HG03469 (cell line): Measurements from ENCODE around the gene LRPAP1.
"Not testable (repeated sequence)": the region's sequence is repeated elsewhere in the genome, so short reads cannot be mapped to it uniquely, and the experiment has no call there.

Source experiments
- ATAC-seq: cut with Tn5 transposase; IDR thresholded peaks from one replicate; pipeline ENCODE4 v1.9.1; 2021; ENCODE audit warnings: mild to moderate bottlenecking, moderate library complexity, moderate number of reproducible peaks; ENCODE audit not compliant: unreplicated experiment

Gene LRPAP1

GRCh38 chr4:3520276-3520675 is 11.9 kb downstream of the LRPAP1 start:
- ATAC-seq: no peak

- no peak for ATAC-seq
Observed at GRCh38 chr4:3519468-3520264, 12.6 kb downstream of the LRPAP1 start.

GRCh38 chr4:3518941-3519340 is 13.3 kb downstream of the LRPAP1 start:
- no peak for ATAC-seq

GRCh38 chr4:3518511-3518880 is 13.7 kb downstream of the LRPAP1 start:
- no peak for ATAC-seq

GRCh38 chr4:3517731-3518510 is 14.3 kb downstream of the LRPAP1 start:
- no peak for ATAC-seq

- ATAC-seq: no peak
Observed at GRCh38 chr4:3516836-3517730, 15.1 kb downstream of the LRPAP1 start.

- ATAC-seq: no peak
Observed at GRCh38 chr4:3516061-3516835, 16.0 kb downstream of the LRPAP1 start.

GRCh38 chr4:3515646-3516045 is 16.6 kb downstream of the LRPAP1 start:
- no peak for ATAC-seq

- ATAC-seq: no peak
Observed at GRCh38 chr4:3514806-3515501, 17.3 kb downstream of the LRPAP1 start.

GRCh38 chr4:3514221-3514780 is 17.9 kb downstream of the LRPAP1 start:
- ATAC-seq: no peak

GRCh38 chr4:3513807-3514206 is 18.4 kb downstream of the LRPAP1 start:
- no peak for ATAC-seq

- ATAC-seq: no peak
Observed at GRCh38 chr4:3512719-3513118, 19.5 kb downstream of the LRPAP1 start.

- no peak for ATAC-seq
Observed at GRCh38 chr4:3512279-3512678, 19.9 kb downstream of the LRPAP1 start.

- ATAC-seq: not testable (repeated sequence)
Observed at GRCh38 chr4:3511601-3512000, 20.6 kb downstream of the LRPAP1 start.

GRCh38 chr4:3511187-3511586 is 21.0 kb downstream of the LRPAP1 start:
- no peak for ATAC-seq

GRCh38 chr4:3510481-3510880 is 21.7 kb downstream of the LRPAP1 start:
- no peak for ATAC-seq

- no peak for ATAC-seq
Observed at GRCh38 chr4:3508542-3508941, 23.7 kb downstream of the LRPAP1 start.

GRCh38 chr4:3505231-3505630 is 27.0 kb downstream of the LRPAP1 start:
- no peak for ATAC-seq
